H1 (cell line): ENCODE measurements around the gene SCP2. TPM values are rescaled to one million over a fixed set of nuclear protein-coding genes. Genes with fewer than 3 reads are reported as not detected.

Source experiments
- GABPA ChIP-seq: IDR thresholded peaks from 2 replicates; pipeline ENCODE4 v1.6.1; 2011; ENCODE audit warnings: mild to moderate bottlenecking, low read length, moderate library complexity, borderline replicate concordance; ENCODE audit not compliant: insufficient read depth
- JUN ChIP-seq: IDR thresholded peaks from 2 replicates; pipeline ENCODE4 v1.6.1; 2011; ENCODE audit warnings: low read depth, mild to moderate bottlenecking, improper control_type of control experiment, low read length
- SIN3A ChIP-seq, 2 experiments: IDR thresholded peaks in 1 of 2; conservative IDR thresholded peaks in 1 of 2; 2 replicates each; pipeline ENCODE4 v1.6.1; 2011 to 2012; ENCODE audit warnings: low read length in 2 of 2, improper control_type of control experiment in 1 of 2, low read depth in 1 of 2, mild to moderate bottlenecking in 1 of 2
- polyA plus RNA-seq, 7 experiments: library from polyadenylated mRNA; depleted of rRNA in 3 of 7; stranded (reverse) in 5 of 7; unstranded in 2 of 7; fragments of >200 nt in 5 of 7; fragments of 200-250 nt in 2 of 7; gene quantifications; 1 replicate in 5 of 7; 2 replicates in 1 of 7; 4 replicates in 1 of 7; pipeline versions ENCODE4 v1.2.1 to v1.2.3, GENCODE V29; 2011 to 2013; ENCODE audit warnings: missing spikeins in 2 of 7, mixed read lengths in 2 of 7
- total RNA-seq: library from RNA; stranded (reverse); fragmentation: NEBNext Ultra II Directional; extraction: Animal tissue kit (Norgen Biotek cat#: 25700); gene quantifications from 2 replicates; pipeline ENCODE4 v1.2.1, GENCODE V29; 2021
- TF ChIP-seq, protein P1 (sequence below): fragments of 300-600 bp; sonication (generic); IDR thresholded peaks from 2 replicates; pipeline ENCODE4 v1.7.1; 2012; ENCODE audit warnings: low read length, moderate library complexity, mild to moderate bottlenecking, inconsistent platforms; ENCODE audit not compliant: insufficient replicate concordance
- TF ChIP-seq, protein P2 (sequence below): IDR thresholded peaks from 2 replicates; pipeline ENCODE4 v1.6.1; 2012; ENCODE audit warnings: low read length, inconsistent platforms
- TF ChIP-seq, protein P3 (sequence below): IDR thresholded peaks from 2 replicates; pipeline ENCODE4 v1.6.1; 2012; ENCODE audit warnings: inconsistent platforms

The SCP2 gene
- total and polyA plus RNA-seq, 2 of the 8 experiments (the other 6 are each of a cell fraction or from before 2014, with no cell fraction given) = 20.9 to 54.3 TPM

DNA sequence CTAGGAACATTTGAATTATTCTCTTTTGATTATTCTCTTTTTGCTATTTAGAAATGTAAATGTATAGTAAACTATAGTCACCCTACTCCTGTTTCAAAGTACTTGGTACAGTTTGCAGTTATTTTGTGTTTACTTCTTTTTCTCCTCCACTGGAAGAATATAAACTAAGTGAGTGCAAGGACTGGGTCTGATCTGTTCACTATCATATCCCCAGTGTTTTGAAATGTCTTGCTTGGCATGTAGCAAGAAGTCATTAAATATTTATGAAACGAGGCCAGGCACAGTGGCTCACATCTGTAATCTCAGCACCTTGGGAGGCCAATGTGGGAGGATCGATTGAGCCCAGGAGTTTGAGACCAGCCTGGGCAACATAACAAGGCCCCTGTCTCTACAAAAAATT is 99.2 kb downstream of the SCP2 start (continued):
- TF ChIP-seq, protein P1, sequence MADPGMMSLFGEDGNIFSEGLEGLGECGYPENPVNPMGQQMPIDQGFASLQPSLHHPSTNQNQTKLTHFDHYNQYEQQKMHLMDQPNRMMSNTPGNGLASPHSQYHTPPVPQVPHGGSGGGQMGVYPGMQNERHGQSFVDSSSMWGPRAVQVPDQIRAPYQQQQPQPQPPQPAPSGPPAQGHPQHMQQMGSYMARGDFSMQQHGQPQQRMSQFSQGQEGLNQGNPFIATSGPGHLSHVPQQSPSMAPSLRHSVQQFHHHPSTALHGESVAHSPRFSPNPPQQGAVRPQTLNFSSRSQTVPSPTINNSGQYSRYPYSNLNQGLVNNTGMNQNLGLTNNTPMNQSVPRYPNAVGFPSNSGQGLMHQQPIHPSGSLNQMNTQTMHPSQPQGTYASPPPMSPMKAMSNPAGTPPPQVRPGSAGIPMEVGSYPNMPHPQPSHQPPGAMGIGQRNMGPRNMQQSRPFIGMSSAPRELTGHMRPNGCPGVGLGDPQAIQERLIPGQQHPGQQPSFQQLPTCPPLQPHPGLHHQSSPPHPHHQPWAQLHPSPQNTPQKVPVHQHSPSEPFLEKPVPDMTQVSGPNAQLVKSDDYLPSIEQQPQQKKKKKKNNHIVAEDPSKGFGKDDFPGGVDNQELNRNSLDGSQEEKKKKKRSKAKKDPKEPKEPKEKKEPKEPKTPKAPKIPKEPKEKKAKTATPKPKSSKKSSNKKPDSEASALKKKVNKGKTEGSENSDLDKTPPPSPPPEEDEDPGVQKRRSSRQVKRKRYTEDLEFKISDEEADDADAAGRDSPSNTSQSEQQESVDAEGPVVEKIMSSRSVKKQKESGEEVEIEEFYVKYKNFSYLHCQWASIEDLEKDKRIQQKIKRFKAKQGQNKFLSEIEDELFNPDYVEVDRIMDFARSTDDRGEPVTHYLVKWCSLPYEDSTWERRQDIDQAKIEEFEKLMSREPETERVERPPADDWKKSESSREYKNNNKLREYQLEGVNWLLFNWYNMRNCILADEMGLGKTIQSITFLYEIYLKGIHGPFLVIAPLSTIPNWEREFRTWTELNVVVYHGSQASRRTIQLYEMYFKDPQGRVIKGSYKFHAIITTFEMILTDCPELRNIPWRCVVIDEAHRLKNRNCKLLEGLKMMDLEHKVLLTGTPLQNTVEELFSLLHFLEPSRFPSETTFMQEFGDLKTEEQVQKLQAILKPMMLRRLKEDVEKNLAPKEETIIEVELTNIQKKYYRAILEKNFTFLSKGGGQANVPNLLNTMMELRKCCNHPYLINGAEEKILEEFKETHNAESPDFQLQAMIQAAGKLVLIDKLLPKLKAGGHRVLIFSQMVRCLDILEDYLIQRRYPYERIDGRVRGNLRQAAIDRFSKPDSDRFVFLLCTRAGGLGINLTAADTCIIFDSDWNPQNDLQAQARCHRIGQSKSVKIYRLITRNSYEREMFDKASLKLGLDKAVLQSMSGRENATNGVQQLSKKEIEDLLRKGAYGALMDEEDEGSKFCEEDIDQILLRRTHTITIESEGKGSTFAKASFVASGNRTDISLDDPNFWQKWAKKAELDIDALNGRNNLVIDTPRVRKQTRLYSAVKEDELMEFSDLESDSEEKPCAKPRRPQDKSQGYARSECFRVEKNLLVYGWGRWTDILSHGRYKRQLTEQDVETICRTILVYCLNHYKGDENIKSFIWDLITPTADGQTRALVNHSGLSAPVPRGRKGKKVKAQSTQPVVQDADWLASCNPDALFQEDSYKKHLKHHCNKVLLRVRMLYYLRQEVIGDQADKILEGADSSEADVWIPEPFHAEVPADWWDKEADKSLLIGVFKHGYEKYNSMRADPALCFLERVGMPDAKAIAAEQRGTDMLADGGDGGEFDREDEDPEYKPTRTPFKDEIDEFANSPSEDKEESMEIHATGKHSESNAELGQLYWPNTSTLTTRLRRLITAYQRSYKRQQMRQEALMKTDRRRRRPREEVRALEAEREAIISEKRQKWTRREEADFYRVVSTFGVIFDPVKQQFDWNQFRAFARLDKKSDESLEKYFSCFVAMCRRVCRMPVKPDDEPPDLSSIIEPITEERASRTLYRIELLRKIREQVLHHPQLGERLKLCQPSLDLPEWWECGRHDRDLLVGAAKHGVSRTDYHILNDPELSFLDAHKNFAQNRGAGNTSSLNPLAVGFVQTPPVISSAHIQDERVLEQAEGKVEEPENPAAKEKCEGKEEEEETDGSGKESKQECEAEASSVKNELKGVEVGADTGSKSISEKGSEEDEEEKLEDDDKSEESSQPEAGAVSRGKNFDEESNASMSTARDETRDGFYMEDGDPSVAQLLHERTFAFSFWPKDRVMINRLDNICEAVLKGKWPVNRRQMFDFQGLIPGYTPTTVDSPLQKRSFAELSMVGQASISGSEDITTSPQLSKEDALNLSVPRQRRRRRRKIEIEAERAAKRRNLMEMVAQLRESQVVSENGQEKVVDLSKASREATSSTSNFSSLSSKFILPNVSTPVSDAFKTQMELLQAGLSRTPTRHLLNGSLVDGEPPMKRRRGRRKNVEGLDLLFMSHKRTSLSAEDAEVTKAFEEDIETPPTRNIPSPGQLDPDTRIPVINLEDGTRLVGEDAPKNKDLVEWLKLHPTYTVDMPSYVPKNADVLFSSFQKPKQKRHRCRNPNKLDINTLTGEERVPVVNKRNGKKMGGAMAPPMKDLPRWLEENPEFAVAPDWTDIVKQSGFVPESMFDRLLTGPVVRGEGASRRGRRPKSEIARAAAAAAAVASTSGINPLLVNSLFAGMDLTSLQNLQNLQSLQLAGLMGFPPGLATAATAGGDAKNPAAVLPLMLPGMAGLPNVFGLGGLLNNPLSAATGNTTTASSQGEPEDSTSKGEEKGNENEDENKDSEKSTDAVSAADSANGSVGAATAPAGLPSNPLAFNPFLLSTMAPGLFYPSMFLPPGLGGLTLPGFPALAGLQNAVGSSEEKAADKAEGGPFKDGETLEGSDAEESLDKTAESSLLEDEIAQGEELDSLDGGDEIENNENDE = no peak
- TF ChIP-seq GABPA = no peak
- TF ChIP-seq JUN = no peak
- TF ChIP-seq, protein P2, sequence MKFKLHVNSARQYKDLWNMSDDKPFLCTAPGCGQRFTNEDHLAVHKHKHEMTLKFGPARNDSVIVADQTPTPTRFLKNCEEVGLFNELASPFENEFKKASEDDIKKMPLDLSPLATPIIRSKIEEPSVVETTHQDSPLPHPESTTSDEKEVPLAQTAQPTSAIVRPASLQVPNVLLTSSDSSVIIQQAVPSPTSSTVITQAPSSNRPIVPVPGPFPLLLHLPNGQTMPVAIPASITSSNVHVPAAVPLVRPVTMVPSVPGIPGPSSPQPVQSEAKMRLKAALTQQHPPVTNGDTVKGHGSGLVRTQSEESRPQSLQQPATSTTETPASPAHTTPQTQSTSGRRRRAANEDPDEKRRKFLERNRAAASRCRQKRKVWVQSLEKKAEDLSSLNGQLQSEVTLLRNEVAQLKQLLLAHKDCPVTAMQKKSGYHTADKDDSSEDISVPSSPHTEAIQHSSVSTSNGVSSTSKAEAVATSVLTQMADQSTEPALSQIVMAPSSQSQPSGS = no peak
- TF ChIP-seq, protein P3, sequence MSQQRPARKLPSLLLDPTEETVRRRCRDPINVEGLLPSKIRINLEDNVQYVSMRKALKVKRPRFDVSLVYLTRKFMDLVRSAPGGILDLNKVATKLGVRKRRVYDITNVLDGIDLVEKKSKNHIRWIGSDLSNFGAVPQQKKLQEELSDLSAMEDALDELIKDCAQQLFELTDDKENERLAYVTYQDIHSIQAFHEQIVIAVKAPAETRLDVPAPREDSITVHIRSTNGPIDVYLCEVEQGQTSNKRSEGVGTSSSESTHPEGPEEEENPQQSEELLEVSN = no peak
- TF ChIP-seq SIN3A (conservative IDR thresholded peaks at IDR 0.05 in 1 of 2, IDR thresholded peaks at IDR 0.05 in 1 of 2; ENCODE audit: low read depth in 1 of 2, low read length in 2 of 2) = no peak
